ENCODE measurements around the gene MPP3.
A peak's percentile ranks its signal among the peaks of the same experiment; 100 is the strongest.

The MPP3 gene

DNA sequence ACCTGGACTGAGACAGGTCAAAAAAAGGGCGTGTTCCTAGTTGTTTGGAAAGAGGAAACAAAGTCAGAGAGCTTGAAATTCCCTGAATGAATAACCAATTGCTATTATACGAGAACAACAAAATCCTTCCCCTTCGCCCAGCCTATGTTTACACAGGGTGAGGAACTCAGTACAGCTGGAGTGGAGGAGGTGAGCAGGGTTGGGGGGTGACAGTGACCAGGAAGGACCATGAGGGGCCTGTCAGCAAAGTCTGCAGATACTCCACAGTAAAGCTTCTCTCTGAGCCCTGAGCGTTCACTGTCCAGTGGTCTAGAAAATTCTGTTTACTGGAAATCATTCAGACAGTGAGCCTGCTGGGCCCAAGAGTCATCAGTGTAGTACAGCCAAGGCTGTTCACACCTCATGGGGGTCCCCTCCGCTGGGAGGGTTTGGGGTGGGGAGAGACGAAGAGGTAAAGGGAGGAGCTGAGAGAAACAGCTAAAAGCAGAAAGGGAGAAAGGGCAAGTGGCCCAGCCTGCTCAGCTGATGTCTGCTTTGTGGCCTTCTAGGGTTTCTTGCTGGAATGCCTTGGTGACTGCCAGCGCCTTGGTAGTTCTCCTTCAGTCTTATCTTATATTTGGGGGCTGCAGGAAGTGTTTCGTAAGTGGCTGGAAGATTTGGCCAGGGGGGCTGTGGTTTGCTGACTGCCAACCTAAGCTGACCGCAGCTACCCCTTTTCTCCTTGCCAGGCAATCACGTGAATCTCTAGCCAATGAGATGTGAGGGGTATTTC is 59.9 kb downstream of the MPP3 start:
- peak; percentile 59 for DNase-seq (ENCODE audit: low spot score)

DNA sequence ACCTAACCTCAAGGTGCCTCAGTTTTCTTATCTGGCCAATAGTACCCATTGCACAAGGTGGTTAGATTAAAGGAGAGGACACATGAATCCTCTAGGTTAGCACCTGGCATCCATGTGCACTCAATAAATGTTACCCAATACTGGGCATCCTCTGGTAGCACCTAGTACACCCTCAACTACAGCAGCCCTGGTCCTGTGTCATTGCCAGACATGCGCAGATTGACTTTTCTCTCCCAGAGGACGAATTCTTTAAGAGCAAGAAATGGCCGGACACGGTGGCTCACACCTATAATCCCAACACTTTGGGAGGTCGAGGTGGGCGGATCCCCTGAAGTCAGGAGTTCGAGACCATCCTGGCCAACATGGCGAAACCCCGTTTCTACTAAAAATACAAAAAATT is 61.5 kb downstream of the MPP3 start:
- no peak for DNase-seq (ENCODE audit: low spot score)

DNA sequence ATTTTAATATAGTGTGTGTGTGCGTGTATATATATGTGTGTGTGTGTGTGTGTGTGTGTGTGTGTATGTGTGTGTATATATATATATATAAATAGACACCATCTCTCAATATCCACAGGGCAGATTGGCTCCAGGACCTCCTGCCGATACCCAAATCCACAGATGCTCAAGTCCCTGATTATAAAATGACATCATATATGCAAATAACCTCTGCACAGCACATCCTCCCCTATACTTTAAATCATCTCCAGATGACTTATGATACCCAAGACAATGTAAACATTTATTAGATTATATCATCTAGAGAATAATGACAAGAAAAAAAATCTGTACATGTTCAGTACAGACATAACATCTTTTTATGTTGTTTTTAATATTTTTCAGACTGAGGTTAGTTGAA is 62.0 kb downstream of the MPP3 start:
- no peak for DNase-seq (ENCODE audit: low spot score)

DNA sequence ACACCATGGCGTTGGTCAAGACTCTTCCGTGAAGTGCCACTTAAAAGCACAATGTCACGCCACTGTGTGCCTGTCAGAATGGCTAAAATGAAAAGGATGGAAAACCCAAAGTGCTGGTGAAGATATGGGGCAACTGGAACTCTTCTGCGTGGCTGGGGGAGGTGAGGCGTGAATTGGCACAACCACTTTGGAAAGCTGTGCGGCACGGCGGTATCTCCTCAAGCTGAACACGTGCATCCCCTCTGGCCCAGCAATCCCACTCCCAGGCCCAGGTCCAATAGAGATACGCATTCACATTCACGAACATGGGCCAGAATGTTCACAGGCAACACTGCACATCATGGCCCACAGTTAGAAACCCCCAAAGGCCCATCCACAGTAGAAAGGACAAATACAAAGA is 63.1 kb downstream of the MPP3 start:
- DNase-seq (ENCODE audit: low spot score): no peak

DNA sequence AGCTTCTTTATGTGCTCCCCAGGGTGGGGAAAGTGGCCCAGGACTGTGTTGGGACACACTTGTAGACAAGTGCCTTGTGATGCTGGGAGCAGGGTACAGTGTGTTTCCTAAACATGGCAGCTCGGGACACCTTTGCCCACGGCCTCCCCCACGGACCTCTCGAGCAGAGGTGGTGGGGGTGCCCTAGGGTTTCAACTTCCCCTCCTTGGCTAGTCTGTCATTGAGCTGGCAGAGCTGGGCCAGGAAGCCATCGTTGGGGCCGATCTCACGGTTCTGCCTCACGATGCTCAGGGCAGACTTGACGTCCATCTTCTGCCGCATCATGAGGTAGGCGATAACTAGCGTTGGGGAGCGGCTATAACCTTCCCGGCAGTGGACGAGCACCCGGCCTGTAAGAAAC is 63.5 kb downstream of the MPP3 start:
- DNase-seq (ENCODE audit: low spot score): no peak

DNA sequence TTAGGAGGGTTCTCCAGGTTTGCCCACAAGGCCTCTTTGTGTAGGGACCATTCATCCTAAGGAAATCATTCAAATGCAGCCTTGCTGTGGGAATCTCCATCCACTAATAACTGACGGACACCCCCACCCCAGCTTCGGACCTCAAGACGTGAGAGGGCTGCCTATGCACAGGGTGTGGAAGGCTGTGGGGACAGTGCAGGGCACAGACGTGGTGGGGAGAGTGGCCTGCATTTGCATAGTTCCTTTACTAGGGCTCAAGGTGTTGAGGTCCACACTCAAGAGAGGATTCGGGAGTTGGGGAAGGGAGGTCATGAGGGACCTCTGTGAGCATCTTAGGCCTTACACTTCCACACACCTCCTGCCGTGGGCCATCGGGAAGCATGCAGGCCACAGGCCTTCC is 64.0 kb downstream of the MPP3 start:
- no peak for DNase-seq (ENCODE audit: low spot score)

DNA sequence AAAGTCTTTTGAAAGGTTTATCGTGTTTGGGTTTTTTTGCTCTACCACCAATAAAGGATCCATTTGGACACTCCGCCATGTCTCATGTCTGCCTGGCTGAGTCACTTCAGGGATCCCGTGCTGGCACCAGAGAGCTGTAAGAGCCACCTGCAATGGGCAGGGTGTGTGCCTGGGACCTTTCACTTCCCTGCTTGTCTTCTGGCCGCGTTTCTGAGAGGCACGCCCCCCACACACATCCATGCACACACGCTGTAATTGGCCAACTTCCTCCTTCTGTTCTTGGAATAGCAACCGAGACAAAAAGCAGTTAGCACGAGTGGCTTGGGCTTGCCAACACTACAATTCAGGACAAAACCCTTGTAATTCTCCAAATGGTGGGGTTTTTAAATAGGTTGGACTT is 64.6 kb downstream of the MPP3 start:
- peak; percentile 79 for DNase-seq (ENCODE audit: low spot score)

DNA sequence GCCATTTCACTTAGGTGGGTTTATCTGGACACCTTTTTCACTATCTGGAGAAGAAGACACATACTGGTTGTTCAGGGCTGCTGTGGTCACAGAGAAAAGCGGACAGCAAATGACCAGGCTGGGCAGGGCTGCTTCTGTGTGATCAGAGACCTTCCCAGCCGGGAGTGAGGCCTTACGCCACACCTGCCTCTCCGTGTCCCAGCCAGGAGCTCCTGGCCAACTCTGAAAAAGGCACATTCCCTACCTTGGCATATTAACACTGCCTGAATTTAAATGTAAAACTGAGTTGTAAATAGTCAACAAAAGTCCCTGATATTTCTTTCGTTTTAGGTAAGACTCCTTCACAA is 65.3 kb downstream of the MPP3 start:
- no peak for DNase-seq (ENCODE audit: low spot score)

DNA sequence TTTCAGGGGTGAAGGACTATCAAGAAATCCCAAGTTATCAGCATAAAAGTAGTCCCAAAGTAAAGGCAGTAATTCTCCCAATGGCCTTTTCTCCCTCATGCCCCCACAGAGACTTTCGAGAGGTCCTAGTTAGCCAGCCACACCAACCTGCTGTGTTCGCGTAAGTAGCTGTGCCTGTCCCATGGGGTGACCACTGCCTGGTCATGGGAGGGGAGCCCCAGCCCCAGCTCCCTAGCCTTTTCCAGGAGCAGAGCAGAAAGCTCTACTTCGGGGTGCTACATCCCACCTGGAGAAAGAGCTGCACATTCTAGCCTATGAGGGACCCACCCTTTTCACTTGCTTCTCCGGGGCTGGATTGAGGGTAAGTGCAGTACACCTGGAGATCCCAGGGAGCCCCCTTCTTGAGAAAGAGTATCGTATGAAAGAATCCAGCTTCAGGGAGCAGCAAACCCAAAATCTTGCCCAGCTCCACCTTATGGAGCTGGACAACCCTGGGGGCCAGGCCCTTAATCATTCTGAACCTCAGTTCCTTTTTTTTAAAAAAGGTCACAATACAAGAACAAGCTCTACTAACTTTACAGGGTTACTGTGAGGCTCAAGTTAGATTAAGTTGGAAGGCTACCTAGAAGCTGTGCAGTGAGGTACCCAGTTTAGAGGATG is 65.8 kb downstream of the MPP3 start:
- no peak for DNase-seq (ENCODE audit: low spot score)

DNA sequence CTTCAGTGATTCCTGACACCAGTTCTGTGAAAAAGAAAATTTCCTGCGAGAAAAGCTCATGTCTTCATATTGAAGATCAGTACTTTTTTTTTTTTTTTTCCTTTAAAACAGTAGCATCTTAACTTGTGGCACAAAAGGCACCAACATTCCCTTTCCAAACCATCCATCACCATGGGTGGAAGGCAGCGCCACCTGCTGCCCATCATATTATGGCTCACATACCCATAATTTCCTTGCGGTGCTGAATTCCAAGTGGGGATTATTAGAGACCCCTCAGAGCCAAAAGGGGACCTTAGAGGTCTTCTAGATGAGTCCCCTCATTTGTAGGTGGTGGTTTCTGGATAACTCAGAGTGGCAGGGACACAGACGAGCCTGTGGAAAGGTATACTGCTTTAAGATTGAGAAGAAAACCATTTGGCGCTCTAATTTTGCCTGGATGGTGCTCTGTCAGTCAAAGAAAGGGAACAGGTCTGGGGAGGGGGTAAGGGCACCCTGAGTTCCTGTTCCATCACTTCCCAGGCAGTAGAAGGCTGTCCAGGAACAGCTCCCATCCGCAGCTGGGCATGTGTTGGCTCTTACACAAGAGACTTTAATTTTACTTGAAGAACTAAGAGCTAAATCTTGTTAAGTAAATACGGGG is 66.4 kb downstream of the MPP3 start:
- peak; percentile 80 for DNase-seq (ENCODE audit: low spot score)

DNA sequence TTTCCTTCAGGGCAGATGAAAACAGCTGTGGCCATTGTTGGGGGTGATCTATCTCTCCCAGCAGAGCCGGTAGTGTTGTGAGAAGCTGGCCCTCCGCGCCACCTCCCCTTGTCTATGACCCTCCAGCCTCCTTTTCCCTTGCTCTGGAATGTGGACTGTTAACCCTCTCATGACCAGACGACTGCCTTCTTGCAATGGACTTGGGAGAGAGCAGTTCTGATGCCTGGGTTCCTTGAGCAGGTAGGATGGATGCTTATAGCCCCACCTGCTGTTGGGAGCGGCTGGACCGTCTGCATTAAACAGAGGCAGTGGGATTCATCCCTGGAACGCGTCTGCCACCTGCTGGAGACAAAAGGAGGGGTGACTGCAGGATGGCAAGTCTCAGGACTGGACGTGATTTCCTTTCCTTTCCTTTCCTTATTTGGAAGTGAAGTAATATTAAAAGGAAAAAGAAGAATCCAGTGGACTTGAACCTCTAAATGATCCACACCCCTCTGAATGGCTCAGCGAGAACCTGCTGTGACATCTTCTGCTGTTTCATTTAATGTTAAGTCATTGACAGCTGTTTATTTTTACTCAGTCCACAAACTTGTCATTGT is 72.6 kb downstream of the MPP3 start:
- DNase-seq (ENCODE audit: low spot score): peak; percentile 95

DNA sequence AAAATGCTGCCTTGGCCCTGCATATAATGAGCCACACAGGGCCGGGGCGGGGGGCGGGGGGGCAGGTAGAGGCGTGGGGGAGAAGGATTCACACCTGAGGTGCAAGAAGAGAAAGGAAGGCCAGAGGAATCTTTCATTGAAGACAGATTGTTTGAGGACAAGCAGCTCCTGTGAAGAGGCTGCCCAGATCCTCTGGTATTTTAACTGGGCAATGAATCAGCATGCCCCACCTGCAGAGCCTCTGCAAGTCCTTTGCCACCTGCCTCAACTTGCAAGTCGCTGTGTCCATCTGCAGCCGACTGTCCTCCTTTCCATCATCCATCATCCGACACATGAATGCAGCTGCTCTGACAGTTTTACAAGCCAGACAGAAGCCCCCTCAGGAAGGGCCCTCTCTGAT is 73.1 kb downstream of the MPP3 start:
- no peak for DNase-seq (ENCODE audit: low spot score)

DNA sequence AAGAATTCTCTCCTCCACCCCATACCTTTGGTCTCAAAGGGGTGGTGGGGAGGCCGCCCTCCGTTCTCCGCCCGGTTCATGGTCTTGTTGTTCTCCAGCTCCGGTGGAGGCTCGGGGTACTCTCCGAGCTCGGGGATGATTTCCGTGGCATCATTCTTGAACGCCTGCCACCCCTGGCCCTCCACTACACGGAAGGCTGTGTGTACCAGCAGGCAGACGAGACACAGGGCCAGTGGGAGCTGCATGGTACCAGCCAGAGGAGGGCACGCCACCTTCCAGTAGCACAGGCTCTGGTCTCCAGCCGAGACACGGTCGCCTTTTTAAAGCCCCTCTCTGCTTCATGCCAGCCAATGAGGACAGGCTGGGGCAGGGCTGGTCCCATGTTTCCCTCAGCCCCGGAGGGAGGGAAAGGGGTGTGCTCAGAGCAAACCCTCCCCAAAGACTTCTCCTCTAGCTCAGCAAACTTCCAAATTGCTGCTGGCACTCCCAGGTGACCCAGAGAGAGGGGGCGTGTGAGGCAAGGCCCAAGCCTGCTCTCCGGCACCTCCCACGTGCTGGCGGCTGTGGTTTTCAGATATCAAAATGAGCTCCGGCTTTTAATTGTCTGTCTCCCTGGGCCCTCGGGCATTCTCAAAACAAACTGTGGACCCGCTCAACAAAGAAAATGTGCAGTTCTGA is 74.3 kb downstream of the MPP3 start, which contains the start of gene SOST:
SOST (minus strand) TSS at position 295 of the 678 bp plus-strand sequence; CDS start at position 245, 50 bp downstream.
- no peak for DNase-seq (ENCODE audit: low spot score)

DNA sequence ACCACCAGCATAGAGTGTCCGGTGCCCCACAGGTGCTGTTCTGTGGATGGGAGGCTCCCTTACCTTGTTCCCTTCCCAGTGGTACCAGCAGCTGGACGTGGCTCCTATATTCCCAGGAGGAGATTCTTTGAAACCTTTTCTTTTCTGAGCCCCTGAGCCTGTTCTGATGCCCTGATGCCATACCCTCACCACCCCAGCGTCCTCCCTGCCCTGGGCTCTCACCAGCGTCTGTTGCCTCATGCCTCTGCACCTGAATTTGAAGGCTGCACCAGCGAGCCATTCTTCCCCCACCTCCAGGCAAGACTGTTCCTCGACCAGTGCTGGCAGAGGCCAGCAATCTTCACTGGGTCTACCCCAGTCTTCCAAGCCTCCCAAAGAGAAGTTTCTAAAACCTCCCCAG is 74.9 kb downstream of the MPP3 start:
- DNase-seq (ENCODE audit: low spot score): no peak

DNA sequence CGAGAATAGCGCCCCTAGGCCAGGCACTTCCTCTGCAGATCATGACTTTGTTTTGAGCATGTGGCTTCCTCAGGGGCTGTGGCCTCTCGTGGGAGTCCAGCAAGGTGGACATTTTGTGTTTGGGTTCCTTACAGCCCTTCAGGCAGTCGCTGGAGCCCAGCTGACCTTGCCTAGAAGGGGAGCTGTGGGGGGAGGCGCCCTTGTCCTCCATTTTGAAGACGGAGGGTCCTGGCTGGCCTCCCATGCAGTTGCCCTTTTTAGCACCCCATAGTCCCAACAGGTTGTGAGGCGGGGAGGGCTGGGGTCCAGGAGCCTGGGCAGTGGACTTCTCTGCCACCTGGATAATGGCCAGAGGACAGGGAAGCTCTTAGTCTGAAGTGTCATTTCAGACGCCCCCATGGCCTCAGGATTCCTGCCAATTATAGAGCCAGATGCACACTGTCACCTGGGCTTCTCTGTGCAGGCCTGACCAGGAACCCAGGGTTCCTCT is 75.7 kb downstream of the MPP3 start:
- DNase-seq (ENCODE audit: low spot score): no peak

DNA sequence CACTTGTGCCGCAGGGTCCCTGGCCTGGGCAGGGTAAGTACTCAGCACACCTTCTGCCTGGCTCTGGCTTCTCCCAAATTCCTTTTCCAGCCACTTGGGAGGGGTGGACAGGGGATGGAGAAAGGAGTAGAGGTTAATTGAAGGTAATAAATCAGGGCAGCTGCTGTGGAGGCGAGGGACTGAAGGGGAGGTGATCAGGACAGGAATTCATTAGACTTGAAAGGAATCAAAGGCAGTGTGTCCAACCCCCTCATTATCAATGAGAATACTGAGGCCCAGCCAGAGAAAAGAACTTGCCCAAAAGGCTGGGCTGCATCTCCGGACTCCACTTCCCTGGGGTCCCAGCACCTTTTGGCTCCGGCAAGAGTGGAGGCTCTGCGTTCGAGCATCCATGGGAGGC is 76.7 kb downstream of the MPP3 start:
- no peak for DNase-seq (ENCODE audit: low spot score)

DNA sequence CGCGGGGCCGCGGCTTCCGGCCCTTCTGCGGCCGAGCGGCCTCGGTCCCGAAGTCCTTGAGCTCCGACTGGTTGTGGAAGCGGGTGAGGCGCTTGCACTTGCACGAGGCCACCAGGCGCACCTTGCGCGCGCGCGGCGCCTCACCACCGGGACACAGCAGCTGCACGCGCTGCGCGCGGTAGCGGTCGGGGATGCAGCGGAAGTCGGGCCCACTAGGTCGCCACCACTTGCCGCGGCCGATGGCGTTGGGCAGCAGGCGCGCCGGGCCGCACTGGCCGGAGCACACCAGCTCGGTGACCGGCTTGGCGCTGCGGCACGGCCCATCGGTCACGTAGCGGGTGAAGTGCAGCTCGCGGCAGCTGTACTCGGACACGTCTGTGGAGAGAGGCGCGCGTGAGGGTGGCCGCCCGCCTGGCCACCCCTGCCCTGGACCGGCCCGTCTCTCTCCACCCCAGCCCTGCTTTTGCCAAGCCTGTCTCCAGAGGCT is 77.5 kb downstream of the MPP3 start:
- DNase-seq (ENCODE audit: low spot score): no peak

DNA sequence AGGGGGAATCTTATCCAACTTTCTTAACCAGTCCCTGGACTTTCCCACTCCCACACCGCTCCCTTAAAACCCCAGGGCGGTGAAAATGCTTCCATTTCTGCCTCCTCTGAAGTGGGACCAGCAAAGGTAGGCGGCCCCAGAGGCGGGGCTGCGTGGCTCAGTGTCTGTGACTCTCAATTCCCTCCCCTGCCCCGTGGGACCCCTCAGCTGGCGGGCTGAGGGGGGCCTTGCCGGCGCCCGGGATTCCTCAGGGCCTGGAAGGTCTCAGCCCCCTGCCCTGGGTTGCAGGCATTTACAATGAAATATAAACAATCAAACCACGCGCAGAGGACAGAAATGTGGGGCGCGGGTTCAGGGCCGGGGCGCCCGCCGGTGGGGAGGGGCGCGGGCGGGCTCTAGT is 78.0 kb downstream of the MPP3 start:
- no peak for DNase-seq (ENCODE audit: low spot score)

DNA sequence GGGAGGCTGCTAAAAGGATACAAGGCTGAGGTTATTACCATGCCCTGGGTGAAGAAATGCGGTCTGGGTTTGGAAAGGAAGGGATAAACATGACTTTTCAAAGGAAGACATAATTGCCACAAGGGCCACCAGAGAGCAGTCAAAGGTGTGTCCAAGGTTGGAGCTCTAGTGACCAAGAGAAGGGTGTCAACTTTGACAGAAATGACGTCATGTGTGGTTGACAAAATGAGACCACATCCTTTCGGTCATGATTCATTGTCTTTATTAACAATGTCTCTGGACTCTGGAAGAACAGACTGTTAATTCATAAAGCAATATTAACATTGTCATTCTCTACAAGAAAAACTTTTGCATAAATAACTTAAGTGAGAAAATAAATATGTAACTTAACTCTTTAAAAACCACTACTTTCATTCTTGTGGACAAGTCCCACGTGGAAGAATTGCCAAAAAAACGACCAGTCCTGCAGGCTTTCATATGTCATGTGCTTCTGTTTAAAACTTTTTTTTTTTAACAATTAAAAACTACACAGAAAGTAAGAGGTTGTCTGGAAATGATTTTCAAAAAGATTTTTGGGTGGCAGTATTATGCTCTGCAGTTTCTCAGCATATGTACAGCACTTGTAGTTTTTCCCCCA is 79.3 kb downstream of the MPP3 start:
- no peak for DNase-seq (ENCODE audit: low spot score)
